T47D (cell line): ENCODE data around the gene C16orf86.

Source experiments
- DNase-seq, 2 experiments: peaks; one replicate each; pipeline versions ENCODE4 v3.0.0 to v3.0.0-alpha.2; 2011 to 2012; ENCODE audit warnings: low read depth in 1 of 2, low spot score in 1 of 2
- JUND ChIP-seq: IDR thresholded peaks from 2 replicates; pipeline ENCODE4 v1.6.1; 2012; ENCODE audit warnings: low read depth
- in situ Hi-C: cut with HindIII; loops from 2 replicates; pipeline ENCODE4 v1.10.0; 2016; ENCODE audit warnings: low sequenced_read_pairs, low pct_unique_long_range_greater_than_20kb

Gene C16orf86, protein sequence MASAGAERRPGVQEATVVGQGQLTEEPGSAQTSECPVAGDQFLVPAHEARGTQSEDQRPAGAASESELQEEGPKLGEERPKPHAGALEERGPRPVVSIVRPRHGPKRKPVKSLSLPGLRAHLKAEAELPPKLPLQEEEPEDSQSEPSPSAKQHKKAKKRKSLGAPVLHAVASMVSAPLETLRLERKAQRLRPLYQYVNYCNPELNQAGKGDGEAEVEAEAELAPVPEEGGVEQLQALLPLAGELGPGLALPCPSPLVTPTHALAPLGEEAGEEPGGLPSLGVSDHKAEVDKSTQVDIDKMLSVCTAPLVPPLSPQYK

DNA sequence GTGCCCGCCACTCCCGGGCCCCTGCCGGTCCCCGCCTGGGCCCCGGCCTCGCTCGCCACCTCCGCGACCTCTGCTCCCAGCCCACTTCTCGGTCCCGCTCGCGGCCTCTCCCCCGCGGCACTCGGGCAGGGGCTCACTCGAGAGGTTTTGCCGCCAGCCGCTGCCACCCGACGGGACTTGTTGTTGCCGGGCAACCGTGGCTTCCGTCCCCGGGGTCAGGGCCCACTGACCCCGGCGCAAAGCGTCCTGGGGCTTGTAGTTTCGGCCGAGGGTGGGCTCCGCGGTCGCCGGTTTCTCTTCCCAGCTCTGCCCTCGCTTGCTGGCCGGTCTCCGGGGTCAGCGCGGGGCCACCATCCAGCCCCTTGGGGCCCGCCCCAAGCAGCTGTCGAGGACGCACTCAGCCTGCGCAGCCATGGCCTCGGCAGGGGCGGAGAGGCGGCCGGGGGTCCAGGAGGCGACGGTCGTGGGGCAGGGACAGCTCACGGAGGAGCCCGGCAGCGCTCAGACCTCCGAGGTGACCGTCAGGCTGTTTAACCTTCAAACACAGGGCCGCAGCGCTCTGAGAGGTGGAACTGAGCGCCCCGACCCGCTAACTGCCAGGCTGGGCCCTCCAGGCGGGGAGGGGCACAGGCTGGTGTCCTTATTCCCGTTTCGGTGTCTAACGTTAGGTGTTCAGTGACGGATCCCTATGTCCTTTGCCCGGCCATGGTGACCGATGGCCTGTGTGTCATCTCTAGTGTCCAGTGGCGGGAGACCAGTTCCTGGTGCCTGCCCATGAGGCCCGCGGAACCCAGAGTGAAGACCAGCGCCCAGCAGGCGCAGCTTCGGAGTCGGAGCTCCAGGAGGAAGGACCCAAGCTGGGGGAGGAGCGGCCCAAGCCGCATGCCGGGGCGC lies at the start of gene C16orf86, which contains the start of gene ENKD1:
C16orf86 (plus strand) TSS at position 256 of the 894 bp plus-strand sequence; CDS start at position 413, 157 bp downstream.
ENKD1 (minus strand) TSS at position 192 of the 894 bp plus-strand sequence. CDS start 308 bp downstream, outside the sequence.
- in situ Hi-C loops = no loop called here
- no peak for TF ChIP-seq JUND
- DNase-seq = peak; percentile 83 to 93

DNA sequence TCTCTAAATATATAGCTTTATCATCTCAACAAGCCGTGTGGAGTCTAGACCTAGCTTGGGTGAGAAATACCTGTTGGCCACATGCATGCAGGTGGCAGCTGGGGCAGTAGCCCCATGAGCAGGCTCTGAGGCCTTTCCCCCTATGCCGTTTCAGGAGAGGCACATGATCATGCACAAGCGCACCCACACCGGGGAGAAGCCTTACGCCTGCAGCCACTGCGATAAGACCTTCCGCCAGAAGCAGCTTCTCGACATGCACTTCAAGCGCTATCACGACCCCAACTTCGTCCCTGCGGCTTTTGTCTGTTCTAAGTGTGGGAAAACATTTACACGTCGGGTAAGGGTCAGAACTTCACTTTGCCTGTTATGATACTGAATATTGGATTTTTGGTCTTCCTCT lies 38.4 kb upstream of the C16orf86 start:
- no peak for DNase-seq
- no peak for TF ChIP-seq JUND
- in situ Hi-C loops = no loop called here

DNA sequence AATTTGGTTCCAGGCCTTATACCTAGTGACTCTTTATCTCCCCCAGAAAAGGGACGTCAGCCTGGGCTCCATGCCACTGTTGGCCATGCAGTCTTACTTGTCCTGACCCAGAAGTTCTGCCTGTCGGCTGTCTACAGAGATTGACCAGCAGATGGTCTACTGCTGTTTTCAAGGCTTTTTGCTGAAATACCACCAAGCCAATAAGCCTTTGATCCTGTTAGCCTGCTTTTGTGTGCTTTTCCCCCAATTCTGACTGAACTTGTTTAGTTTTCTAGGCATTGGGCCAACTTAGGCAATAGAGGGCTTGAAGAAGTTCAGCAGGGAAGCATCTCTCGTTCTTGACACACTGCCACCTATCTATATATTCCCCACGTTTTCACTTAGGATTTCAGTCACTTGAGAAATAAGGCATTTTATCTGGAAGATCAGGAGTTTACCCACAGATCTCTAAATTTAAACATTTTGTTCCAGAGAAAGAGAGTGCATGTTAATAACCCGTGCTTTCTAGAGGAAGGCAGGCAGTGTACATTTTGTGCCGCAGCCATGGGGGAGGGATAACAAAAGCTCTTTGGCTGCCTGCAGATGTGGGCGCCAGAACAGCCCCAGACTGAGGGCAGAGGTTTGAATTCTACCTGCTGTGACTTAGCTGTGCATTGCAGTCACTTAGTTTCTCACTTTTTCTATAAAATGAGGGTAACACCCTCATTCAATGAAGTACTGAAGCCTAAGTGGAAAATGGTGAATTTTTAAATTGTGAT lies 34.0 kb upstream of the C16orf86 start:
- DNase-seq = no peak
- no peak for TF ChIP-seq JUND
- in situ Hi-C loops = no loop called here

DNA sequence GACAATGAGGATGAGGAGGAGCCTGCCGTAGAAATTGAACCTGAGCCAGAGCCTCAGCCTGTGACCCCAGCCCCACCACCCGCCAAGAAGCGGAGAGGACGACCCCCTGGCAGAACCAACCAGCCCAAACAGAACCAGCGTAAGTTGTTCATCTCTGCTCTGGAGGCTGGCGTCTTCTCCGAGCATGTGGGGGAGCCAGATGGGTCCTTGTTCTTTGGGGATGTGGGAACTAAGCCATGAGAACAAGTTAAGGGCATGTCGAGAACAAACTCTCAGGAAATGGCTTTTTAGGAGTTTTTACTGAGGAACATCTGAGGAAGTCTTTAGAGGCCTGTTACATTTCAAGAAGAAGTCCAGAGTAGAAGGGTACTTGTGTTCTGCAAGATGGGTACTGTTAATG lies 29.9 kb upstream of the C16orf86 start:
- no peak for TF ChIP-seq JUND
- no peak for DNase-seq
- in situ Hi-C loops = no loop called here

DNA sequence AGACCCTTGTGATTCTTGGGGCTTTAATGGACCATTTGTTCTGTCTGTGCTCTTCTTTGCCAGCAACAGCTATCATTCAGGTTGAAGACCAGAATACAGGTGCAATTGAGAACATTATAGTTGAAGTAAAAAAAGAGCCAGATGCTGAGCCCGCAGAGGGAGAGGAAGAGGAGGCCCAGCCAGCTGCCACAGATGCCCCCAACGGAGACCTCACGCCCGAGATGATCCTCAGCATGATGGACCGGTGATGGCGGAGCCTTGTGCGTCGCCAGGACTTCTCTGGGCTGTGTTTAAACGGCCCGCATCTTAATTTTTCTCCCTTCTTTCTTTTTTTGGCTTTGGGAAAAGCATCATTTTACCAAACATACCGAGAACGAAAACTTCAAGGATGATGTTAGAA lies 29.0 kb upstream of the C16orf86 start:
- DNase-seq = no peak

DNA sequence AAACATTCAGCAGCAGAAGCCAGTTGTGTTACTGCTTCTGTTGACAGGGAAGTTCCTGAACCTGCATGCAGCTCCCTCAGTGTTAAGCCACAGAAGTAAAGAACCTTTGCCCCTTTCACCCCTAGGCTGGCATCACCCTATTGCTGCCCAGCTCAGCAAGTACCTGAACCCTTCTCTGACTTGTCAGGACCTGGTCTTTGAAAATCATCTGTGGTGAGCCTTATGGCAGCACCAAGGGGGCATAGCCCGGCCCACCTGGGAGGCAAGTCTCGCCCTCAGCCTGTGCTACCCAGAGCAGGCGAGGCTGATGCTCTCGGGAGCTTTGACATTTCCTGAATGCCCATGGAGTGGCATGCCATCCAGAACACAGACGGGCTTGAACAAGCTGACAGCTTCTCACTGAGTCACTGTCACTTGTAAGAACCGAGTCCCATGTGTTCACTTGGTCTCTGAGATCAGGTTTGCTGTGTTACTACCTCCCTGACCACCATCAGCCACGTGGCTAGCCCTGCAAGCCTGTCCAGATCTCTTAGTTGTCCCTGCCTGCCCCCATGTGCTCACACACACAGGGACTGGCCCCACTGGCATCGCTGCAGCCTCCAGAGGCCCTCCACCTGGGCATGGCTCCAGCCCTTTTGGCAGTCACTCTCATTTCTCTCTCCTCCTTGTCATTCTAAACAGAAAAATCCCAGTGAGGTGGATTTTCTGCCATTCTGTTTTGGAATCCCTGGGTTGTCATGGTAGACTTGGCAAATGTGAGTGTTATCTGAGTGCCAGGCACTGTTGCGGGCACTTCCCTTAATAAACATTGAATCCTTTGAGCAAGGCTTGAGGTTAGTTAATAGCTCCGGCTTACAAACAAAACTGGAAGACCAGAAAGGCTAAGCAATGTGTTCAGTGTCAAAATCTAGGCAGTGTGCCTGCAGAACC lies 24.6 kb upstream of the C16orf86 start:
- in situ Hi-C loops = no loop called here
- no peak for TF ChIP-seq JUND
- DNase-seq = peak in 1 of 2 experiments; percentile 35

More for the DNA sequence above, 29.0 kb upstream of the C16orf86 start:
- in situ Hi-C loops = no loop called here
- no peak for TF ChIP-seq JUND

DNA sequence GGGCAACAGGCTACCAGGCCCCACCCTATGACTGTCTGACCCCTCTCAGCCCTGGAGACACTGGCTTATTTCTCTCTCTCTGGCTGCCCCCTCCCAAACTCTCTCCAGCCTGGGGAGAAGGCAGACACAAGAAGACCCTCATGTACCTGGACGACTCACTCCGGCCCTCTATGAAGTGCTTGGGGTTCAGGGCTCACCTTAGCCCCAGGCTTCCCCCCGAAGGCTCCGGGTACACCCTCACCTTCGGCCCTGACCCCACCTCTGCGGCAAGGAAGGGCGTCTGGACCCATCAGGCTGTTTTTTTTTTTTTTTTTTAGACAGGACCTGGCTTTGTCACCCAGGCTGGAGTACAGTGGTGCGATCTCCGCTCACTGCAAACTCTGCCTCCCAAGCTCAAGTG lies 22.6 kb upstream of the C16orf86 start:
- DNase-seq = no peak
- TF ChIP-seq JUND = no peak
- in situ Hi-C loops = no loop called here

DNA sequence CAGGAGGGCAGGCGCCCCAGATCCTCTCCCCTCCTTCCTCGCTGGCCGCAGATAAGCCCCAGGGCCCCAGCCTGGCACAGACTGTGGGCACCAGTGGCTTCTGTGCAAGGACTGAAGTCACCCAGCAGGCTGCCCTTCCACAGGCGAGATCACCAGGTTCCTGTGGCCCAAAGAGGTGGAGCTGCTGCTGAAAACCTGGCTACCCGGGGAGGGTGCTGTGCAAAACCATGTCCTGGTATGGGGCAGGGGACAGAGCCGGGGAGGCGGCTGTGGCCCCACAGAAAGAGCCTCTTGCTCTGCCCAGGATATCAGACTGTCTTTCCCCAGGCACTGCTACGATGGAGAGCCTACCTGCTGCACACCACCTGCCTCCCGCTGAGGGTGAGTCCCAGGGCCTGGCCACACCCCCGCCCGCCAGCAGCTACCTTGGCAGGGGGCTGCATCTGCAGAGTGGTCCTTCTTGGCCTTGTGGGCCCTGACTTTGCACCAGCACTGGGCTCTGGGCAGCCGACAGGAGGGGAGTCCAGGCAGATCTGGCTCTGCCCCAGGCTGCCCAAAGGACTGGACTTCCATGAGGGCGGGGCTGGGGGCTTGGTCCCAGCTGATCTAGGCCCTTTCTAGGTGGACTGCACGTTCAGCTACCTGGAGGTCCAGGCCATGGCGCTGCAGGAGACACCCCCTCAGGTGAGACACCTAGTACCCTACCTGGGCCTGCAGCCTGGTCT lies 21.1 kb upstream of the C16orf86 start:
- no peak for TF ChIP-seq JUND
- DNase-seq = no peak
- in situ Hi-C loops = no loop called here

DNA sequence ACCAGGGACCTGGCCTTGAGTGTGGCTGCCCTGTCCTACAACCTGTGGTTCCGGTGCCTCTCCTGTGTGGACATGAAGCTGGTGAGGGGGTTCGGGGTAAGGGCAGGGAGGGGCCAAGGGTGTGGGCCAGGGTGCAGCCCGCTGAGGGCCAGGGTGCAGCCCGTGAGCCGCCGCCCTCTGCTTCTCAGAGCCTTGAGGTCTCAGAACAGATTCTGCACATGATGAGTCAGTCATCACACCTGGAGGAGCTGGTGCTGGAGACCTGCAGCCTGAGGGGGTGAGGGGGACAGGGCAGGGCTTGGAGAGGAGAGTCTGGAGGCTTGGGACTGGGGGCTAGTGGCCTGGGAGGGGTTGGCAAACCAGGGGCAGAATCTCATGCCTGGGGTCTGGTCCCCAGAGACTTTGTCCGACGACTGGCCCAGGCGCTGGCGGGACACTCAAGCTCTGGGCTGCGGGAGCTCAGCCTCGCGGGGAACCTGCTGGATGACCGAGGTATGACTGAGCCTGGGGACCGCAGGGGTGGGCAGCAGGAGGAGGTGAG lies 19.4 kb upstream of the C16orf86 start:
- in situ Hi-C loops = no loop called here
- TF ChIP-seq JUND = no peak
- DNase-seq = no peak

DNA sequence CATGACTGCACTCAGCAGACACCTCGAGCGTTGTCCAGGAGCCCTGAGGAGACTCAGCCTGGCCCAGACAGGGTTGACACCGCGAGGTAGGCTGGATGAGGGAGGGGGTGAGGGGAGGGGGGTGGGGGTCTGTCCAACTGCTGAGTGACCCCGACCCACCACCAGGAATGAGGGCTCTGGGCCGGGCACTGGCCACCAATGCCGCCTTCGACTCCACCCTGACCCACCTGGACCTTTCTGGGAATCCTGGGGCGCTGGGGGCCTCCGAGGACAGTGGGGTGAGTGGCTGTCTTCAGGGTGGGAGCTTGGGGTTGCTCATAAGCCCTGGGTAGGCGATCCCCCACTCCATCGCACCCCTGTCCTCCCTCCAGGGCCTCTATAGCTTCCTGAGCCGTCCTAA lies 18.9 kb upstream of the C16orf86 start:
- in situ Hi-C loops = no loop called here
- TF ChIP-seq JUND = no peak
- no peak for DNase-seq
